NCI-H1436 (cell line): ENCODE measurements around the gene DCDC1.

Source experiments
- DNase-seq: peaks from one replicate; lab custom pipeline; 2025; lab: John Stamatoyannopoulos, UW

The DCDC1 gene

GRCh38 chr11:30911247-30911646 is 458.3 kb downstream of the DCDC1 start:
- DNase-seq = no peak

GRCh38 chr11:30908857-30909256 is 460.7 kb downstream of the DCDC1 start:
- no peak for DNase-seq

- no peak for DNase-seq
Observed at GRCh38 chr11:30908272-30908671, 461.3 kb downstream of the DCDC1 start.

GRCh38 chr11:30902929-30903328 is 466.6 kb downstream of the DCDC1 start:
- DNase-seq = no peak

GRCh38 chr11:30895046-30895445 is 474.5 kb downstream of the DCDC1 start:
- no peak for DNase-seq

GRCh38 chr11:30893318-30893717 is 476.2 kb downstream of the DCDC1 start:
- DNase-seq = no peak

GRCh38 chr11:30889143-30889794 is 480.3 kb downstream of the DCDC1 start:
- no peak for DNase-seq

- DNase-seq = no peak
Observed at GRCh38 chr11:30879322-30880005, 490.1 kb downstream of the DCDC1 start.

GRCh38 chr11:30878400-30878799 is 491.1 kb downstream of the DCDC1 start:
- DNase-seq = no peak

- DNase-seq = no peak
Observed at GRCh38 chr11:30876663-30877396, 492.7 kb downstream of the DCDC1 start.

- no peak for DNase-seq
Observed at GRCh38 chr11:30876228-30876627, 493.3 kb downstream of the DCDC1 start.

- no peak for DNase-seq
Observed at GRCh38 chr11:30875806-30876205, 493.7 kb downstream of the DCDC1 start.

GRCh38 chr11:30873924-30874610 is 495.5 kb downstream of the DCDC1 start:
- DNase-seq = no peak

- DNase-seq = no peak
Observed at GRCh38 chr11:30868626-30869081, 500.9 kb downstream of the DCDC1 start.

- DNase-seq = no peak
Observed at GRCh38 chr11:30863209-30863608, 506.3 kb downstream of the DCDC1 start.

GRCh38 chr11:30861531-30861930 is 508.0 kb downstream of the DCDC1 start:
- DNase-seq = no peak

GRCh38 chr11:30861064-30861463 is 508.5 kb downstream of the DCDC1 start:
- no peak for DNase-seq

- no peak for DNase-seq
Observed at GRCh38 chr11:30860146-30860545, 509.4 kb downstream of the DCDC1 start.

GRCh38 chr11:30859669-30860068 is 509.9 kb downstream of the DCDC1 start:
- DNase-seq = no peak

- no peak for DNase-seq
Observed at GRCh38 chr11:30855383-30856006, 514.0 kb downstream of the DCDC1 start.

GRCh38 chr11:30853439-30853838 is 516.1 kb downstream of the DCDC1 start:
- DNase-seq = no peak

GRCh38 chr11:30852645-30853044 is 516.9 kb downstream of the DCDC1 start:
- DNase-seq = no peak
